ENCODE data around the gene CARMIL1. TPM values are rescaled to one million over a fixed set of nuclear protein-coding genes. Genes with fewer than 3 reads are reported as not detected.
A peak's percentile ranks its signal among the peaks of the same experiment; 100 is the strongest.

Gene CARMIL1
- total and polyA plus RNA-seq, 2 of the 8 experiments (the other 6 are each of a cell fraction or from before 2014, with no cell fraction given), result 20.3 to 40.4 TPM

DNA sequence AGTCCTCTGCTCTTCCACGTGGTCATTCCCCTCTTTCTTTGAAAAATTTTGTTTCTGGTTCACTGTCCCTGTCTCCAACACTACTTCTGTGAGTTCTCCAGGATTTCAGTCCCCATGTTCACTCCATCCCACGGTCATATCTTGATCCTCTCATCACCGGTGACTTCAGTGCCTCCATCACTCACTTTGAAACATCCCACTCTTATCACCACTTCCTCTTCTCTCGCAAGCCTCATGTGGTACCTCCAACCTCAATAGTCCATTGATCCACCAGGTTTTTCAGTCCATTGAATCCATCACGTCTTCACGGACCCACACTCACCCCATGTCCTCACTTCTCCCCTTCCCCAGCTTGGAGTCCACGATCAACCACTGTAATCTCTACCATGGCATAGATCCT lies 64.8 kb downstream of the CARMIL1 start:
- Histone ChIP-seq H3K4me3 (ENCODE audit: extremely low read depth in 1 of 4, insufficient read depth in 2 of 4, low read depth in 3 of 4, low read length in 4 of 4) (no peak overlapping the region), H2AFZ (ENCODE audit: low read length) (no peak overlapping the region), H3K79me2 (ENCODE audit: control insufficient read depth in 1 of 2, insufficient read depth in 2 of 2, low read length in 2 of 2) (peaks cover 19 to 83% of the 10 kb centered on the region in 2 experiments), H4K20me1 (replicated peaks in 1 of 2; ENCODE audit: control insufficient read depth in 1 of 2, insufficient read depth in 2 of 2, low read length in 2 of 2) (peaks cover 0 to 2% of the 10 kb centered on the region in 2 experiments), H3K23me2 (ENCODE audit: low read depth, low read length) (peaks cover 2% of the 10 kb centered on the region; the same call in 1 of the 2 replicates), H3K79me1 (ENCODE audit: low read depth, low read length) (peaks cover 8% of the 10 kb centered on the region; the same call in 1 of the 2 replicates), H3K14ac (ENCODE audit: insufficient read length) (no peak overlapping the region), H4K5ac (ENCODE audit: insufficient read length, low read depth, low read length) (no peak overlapping the region), H3K18ac (ENCODE audit: extremely low read depth, low read length) (no peak overlapping the region), H4K91ac (replicated peaks; ENCODE audit: insufficient read length, low read length) (no peak overlapping the region), H3K27me3 (replicated peaks in 1 of 4; ENCODE audit: control insufficient read depth in 3 of 4, extremely low read depth in 1 of 4, insufficient read depth in 3 of 4, low read length in 3 of 4) (no peaks in the 10 kb centered on the region), H2BK20ac (ENCODE audit: low read length) (no peak overlapping the region), H3K56ac (replicated peaks; ENCODE audit: insufficient read length, low read depth, low read length) (no peak overlapping the region), H4K8ac (ENCODE audit: extremely low read depth, insufficient read depth, low read length) (no peak overlapping the region), H2BK5ac (ENCODE audit: low read depth, low read length) (no peak overlapping the region), H3K4ac (replicated peaks; ENCODE audit: insufficient read length, low read depth, low read length) (no peak overlapping the region), H3K23ac (ENCODE audit: insufficient read length) (no peak overlapping the region), H3K4me2 (ENCODE audit: insufficient read depth in 1 of 2, low read depth in 2 of 2, low read length in 2 of 2) (no peak overlapping the region), H3K36me3 (ENCODE audit: control insufficient read depth in 2 of 4, insufficient read depth in 4 of 4, low read length in 3 of 4) (0 out of 8 replicates have a peak, but pooled peaks cover 0 to 2% (median 0%) of the 10 kb centered on the region in 4 experiments), H3K9ac (replicated peaks in 1 of 4; ENCODE audit: extremely low read depth in 1 of 4, low read depth in 3 of 4, low read length in 3 of 4) (no peak overlapping the region), H3K27ac (ENCODE audit: low read depth, low read length) (no peak overlapping the region), H2AK5ac (ENCODE audit: low read depth, low read length) (peak overlapping the region; percentile 56; the same call in 1 of the 2 replicates), H2BK12ac (ENCODE audit: low read depth, low read length) (peak overlapping the region; percentile 1), H2BK15ac (ENCODE audit: low read length) (peak overlapping the region; percentile 74; the same call in 1 of the 2 replicates), H2BK120ac (replicated peaks; ENCODE audit: low read depth, low read length) (no peak overlapping the region), H3K4me1 (replicated peaks in 1 of 4; ENCODE audit: control insufficient read depth in 3 of 4, insufficient read depth in 4 of 4, low read length in 3 of 4) (peaks cover 6 to 24% (median 14%) of the 10 kb centered on the region in 4 experiments), H3K9me3 (ENCODE audit: insufficient read depth in 2 of 2, low read depth in 1 of 2, low read length in 1 of 2) (no peaks in the 10 kb centered on the region)
- FAIRE-seq (no peak), DNase-seq (ENCODE audit: low read depth in 1 of 2, low spot score in 2 of 2) (no peak)
- CTCF ChIA-PET (ENCODE audit: partially characterized antibody), result interaction anchor here (0.6 to 4.1 kb wide), 3 partner anchors 10 to 372 kb away, joined by 3 to 37 read pairs (median 3); no protein-coding TSS in a partner anchor
- POLR2A ChIA-PET (ENCODE audit: partially characterized antibody), result no interaction called here
- 88% methylated on average over 7 of the region's 7 CpGs; no CpG with 5 or more reads in 1 of the 2 experiments for whole genome bisulfite sequencing, 2 experiments (ENCODE audit: extremely low coverage in 1 of 2, insufficient coverage in 1 of 2, insufficient read length in 1 of 2, insufficient replicate concordance in 2 of 2, low coverage in 1 of 2, low lambda C conversion rate in 2 of 2, missing lambda C conversion rate in 1 of 2)
- no peak for TF ChIP-seq JUN (IDR thresholded peaks at IDR 0.05; ENCODE audit: low read depth, low read length)

Measured in H1 (cell line).